NCI-H146 (cell line): Measurements from ENCODE around the gene COQ2.
"Not testable (repeated sequence)": the region's sequence is repeated elsewhere in the genome, so short reads cannot be mapped to it uniquely, and the experiment has no call there.

Experiments used
- DNase-seq: peaks from one replicate; lab custom pipeline; 2025; lab: John Stamatoyannopoulos, UW

COQ2 gene

GRCh38 chr4:83285055-83285407, 433 bp upstream of the COQ2 start:
- no peak for DNase-seq

DNA sequence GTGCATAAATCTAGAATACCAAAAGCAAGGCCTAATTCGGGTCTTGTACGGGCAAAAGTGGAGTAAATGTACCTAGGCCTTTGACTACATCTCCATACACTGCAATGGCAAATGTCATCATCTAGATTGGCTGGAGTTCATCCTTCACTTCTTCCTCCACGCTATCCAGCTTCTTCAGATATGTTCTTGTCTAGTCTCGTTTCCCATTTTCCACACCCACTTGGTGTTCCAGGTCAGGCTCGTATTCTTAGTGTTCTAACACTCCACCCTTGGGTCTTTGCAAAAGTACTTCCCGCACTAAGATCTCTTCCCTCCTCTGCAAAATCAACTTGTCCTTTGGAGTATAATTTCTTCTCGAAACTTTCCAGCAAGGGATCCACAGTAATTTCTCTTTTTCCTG, 1.4 kb downstream of the COQ2 start:
- no peak for DNase-seq

- DNase-seq, result peak; percentile 0
These were observed 2.5 kb downstream of the COQ2 start for GRCh38 chr4:83282049-83282535.

- DNase-seq, result no peak
These were observed 3.3 kb downstream of the COQ2 start for GRCh38 chr4:83281307-83281706.

DNA sequence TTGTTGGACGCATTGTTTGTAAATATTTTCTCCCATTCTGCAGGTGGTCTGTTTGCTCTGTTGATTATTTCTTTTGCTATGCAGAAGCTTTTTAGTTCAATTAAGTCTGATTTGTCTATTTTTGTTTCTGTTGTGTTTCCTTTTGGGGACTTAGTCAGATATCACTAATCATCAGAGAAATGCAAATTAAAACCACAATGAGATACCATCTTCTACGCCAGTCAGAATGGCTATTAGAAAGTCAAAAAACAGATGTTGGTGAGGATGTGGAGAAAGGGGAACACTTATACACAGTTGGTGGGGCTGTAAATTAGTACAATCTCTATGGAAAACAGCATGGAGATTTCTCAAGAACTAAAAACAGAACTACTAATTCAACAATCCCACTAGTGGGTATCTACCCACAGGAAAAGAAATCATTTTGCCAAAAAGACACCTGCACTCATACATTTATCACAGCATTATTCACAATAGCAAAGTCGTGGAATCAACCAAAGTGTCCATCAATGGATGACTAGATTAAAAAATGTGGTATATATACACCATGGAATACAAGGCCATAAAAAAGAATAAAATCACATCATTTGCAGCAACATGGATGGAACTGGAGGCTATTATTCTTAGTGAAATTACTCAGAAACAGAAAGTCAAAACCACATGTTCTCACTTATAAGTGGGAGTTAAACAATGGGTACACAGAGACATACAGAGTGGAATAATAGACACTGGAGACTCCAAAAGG, 8.1 kb downstream of the COQ2 start:
- no peak for DNase-seq

DNA sequence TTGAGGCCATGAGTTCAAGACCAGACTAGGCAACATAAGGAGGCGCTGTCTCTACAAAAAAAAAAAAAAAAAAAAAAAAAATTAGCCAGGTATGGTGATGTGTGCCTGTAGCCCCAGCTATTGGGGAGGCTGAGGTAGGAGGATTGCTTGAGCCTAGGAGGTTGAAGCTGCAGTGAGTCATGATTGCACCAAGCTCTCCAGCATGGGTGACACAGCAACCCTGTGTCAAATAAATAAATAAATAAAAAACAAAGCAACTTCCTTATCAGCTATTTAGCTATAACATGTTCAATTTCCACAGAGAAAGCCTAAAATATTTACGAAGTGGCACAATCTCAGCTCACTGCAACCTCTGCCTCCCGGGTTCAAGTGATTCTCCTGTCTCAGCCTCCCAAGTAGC, 10.7 kb downstream of the COQ2 start:
- not testable (repeated sequence) for DNase-seq

GRCh38 chr4:83272900-83273299, 11.7 kb downstream of the COQ2 start:
- DNase-seq, result no peak

GRCh38 chr4:83269256-83269655, 15.3 kb downstream of the COQ2 start:
- DNase-seq, result no peak

DNA sequence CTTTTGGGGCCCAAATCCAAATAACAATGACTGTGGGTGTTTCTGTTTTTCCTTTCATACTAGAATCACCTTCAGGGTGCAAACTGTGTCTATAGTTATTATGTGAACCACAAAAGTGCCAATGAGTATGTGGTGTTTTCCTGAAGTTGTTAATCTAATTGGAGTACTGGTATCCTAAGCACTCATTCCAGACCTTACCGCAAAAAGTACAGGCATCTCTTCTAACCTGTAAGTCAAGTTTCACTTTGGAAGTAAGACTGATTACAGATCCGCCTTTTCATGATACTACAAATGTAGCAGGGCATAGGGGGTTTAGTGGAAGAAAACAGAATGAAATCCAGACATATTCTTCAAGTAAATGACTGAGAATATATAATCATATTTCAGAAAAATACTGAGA, 16.1 kb downstream of the COQ2 start:
- no peak for DNase-seq

DNA sequence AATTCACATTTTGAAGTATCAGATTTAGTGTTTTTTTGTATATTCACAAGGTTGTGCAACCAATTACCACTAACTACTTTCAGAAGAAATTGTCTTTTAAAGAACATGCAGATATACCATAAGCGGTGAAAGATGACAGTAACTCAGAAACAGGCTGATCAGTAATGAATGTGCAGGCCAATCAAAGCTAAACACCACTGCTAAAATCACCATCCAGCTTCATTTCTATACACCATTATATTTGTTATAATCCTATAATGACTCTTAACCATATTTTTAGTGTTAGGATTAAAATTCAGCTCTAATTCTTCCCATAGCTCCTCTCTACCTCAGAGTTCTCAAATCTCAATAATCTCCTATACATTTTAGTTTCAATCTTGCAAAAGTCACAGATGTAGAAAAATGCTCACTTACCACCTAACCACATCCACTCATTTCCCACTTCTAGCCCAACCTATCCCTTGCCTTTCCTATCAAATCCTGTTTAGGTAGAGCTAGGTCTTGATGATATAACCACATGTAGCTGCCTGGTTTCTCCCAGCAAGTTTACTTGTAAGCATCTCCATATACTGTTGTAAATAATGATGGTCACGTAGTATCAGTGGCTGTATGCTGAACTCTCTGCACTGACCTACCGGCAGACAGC, 16.6 kb downstream of the COQ2 start:
- no peak for DNase-seq

- DNase-seq, result no peak
These were observed 17.3 kb downstream of the COQ2 start for GRCh38 chr4:83267121-83267829.

- DNase-seq, result no peak
These were observed 17.9 kb downstream of the COQ2 start for GRCh38 chr4:83266689-83267088.

DNA sequence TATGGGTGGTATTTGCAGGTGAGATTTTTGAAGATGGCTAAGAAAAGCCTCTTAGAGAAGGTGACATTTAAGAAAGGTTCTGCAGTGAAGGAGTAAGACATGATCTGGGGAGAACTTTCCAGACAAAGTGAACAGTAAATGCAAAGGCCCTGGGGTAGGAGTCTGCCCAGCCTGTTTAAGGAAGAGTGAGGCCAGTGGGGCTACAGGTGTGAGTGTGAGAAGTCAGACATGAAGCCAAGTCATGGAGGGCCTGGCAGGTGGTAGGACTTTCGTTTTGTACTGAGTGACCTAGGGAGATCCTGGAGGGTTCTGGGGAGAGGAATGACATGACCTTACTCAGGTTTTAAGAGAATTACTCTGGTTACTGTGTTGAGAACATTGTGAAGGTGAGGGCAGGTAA, 21.5 kb downstream of the COQ2 start:
- no peak for DNase-seq

- DNase-seq, result no peak
These were observed 21.9 kb downstream of the COQ2 start for GRCh38 chr4:83262682-83263081.

GRCh38 chr4:83261307-83261706, 23.3 kb downstream of the COQ2 start:
- no peak for DNase-seq

- DNase-seq, result no peak
These were observed 25.0 kb downstream of the COQ2 start for GRCh38 chr4:83259586-83259985.

DNA sequence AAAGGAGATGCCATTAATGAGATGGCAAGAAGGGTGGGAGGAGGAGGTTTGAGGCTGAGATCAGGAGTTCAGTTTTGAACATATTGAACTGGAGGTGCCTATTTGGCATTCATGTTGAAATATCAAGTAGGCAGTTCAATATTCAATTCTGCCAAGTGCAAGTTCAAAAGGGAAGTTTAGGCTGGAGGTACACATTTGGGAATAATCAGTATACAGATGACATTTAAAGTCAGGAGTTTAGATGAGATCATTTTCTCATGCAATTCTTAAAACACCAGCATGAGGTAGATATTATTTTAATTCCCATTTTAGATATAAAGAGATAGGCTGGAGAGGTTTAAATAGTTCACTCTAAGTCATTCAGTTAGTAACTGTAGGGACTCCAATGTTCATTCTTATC, 26.1 kb downstream of the COQ2 start:
- DNase-seq, result no peak

- DNase-seq, result no peak
These were observed 26.8 kb downstream of the COQ2 start for GRCh38 chr4:83257811-83258210.

DNA sequence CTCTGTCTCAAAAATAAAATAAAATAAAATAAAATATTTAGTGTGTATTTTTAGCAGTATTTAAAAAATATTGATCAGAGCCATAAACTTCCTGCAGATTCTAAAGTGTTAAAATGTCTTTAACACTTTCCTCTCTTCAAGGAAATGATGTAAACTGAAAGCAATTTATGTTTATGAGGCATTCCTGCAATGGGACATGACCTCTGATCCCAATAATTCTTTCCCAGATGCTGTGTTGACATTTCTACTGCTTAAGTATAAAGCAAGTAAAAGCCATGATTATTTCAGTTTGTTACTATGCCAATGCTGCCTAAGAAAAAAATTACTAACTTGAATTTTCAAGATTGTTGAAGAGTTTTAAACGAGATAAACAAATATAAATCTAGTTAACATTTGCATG, 29.0 kb downstream of the COQ2 start:
- DNase-seq, result no peak

DNA sequence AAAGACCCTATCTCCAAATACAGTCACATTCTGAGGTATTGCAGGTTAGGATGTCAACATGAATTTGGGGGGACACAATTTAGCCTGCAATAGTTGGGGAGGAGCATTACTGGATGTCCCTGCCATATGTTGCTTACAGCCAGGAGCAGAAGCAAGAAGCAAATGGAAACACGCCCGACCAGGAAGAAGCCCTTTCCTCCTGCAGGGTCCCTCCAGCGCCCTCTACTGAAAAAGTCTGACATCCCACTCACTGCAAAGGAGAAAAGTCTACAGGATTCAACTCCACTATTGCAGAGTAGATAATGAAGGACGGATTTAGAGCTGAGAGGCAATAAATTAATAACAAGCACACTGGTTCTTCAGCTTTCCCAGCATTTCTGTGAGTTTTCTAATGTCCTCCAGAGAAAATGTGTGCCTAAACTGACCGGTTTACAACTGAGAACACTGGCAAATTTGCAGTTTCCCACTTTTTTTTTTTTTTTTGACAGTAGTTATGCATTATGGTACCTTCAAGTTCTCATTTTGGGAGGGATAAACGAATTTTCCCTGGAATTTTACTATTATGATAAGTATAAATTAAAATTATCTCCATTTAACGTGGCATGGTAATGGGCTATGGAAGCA, 31.7 kb downstream of the COQ2 start:
- DNase-seq, result peak; percentile 40

DNA sequence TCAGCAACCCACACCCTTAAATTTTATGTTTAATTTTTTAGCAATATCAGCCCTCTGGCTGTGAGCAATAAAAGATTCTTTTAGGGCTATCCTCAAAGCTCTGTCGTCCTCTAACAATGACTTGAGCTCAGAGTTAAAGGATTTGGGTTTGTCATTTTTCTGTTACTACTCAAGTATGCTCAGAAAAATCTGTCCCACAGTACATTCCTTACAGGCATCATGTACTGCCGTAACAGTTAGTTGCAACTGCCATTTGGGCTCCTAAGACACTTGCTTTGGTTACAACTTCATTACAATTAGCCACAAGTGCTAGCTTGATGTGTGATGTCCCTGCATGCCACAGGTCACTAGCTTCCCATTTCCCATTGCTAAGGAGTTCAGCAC, 33.2 kb downstream of the COQ2 start:
- no peak for DNase-seq

GRCh38 chr4:83250687-83251446, 33.7 kb downstream of the COQ2 start:
- no peak for DNase-seq
